GM19023 (cell line): ENCODE data around the gene AFAP1L2.
"Not testable (repeated sequence)": the region's sequence is repeated elsewhere in the genome, so short reads cannot be mapped to it uniquely, and the experiment has no call there.

ENCODE experiments used
- ATAC-seq: cut with Tn5 transposase; IDR thresholded peaks from one replicate; pipeline ENCODE4 v1.9.1; 2021; ENCODE audit warnings: mild to moderate bottlenecking, moderate library complexity; ENCODE audit not compliant: unreplicated experiment

The AFAP1L2 gene

GRCh38 chr10:114363745-114364454, 40.4 kb downstream of the AFAP1L2 start:
- no peak for ATAC-seq

GRCh38 chr10:114362826-114363355, 41.4 kb downstream of the AFAP1L2 start:
- ATAC-seq: no peak

- ATAC-seq: no peak
Observed at GRCh38 chr10:114359953-114360345, 44.4 kb downstream of the AFAP1L2 start.

GRCh38 chr10:114359041-114359952, 45.0 kb downstream of the AFAP1L2 start:
- no peak for ATAC-seq

GRCh38 chr10:114357515-114357996, 46.7 kb downstream of the AFAP1L2 start:
- no peak for ATAC-seq

- no peak for ATAC-seq
Observed at GRCh38 chr10:114356751-114357514, 47.4 kb downstream of the AFAP1L2 start.

- ATAC-seq: no peak
Observed at GRCh38 chr10:114356126-114356525, 48.2 kb downstream of the AFAP1L2 start.

- ATAC-seq: no peak
Observed at GRCh38 chr10:114353383-114353782, 50.9 kb downstream of the AFAP1L2 start.

GRCh38 chr10:114352653-114353298, 51.5 kb downstream of the AFAP1L2 start:
- ATAC-seq: no peak

- no peak for ATAC-seq
Observed at GRCh38 chr10:114350751-114351150, 53.6 kb downstream of the AFAP1L2 start.

- ATAC-seq: no peak
Observed at GRCh38 chr10:114349522-114350215, 54.6 kb downstream of the AFAP1L2 start.

GRCh38 chr10:114349071-114349470, 55.2 kb downstream of the AFAP1L2 start:
- not testable (repeated sequence) for ATAC-seq

GRCh38 chr10:114347791-114348190, 56.5 kb downstream of the AFAP1L2 start:
- ATAC-seq: no peak

GRCh38 chr10:114347241-114347640, 57.1 kb downstream of the AFAP1L2 start:
- ATAC-seq: peak; percentile 59

GRCh38 chr10:114346176-114347031, 57.9 kb downstream of the AFAP1L2 start:
- ATAC-seq: no peak

- no peak for ATAC-seq
Observed at GRCh38 chr10:114345701-114346100, 58.6 kb downstream of the AFAP1L2 start.

- ATAC-seq: no peak
Observed at GRCh38 chr10:114343623-114344505, 60.4 kb downstream of the AFAP1L2 start.

GRCh38 chr10:114342976-114343375, 61.3 kb downstream of the AFAP1L2 start:
- ATAC-seq: no peak
